Gastrocnemius medialis (tissue), 4 donors: ENCODE results near the gene MRPS22. TPM values are rescaled to one million over a fixed set of nuclear protein-coding genes. Genes with fewer than 3 reads are reported as not detected.
"Not testable (repeated sequence)": the region's sequence is repeated elsewhere in the genome, so short reads cannot be mapped to it uniquely, and the experiment has no call there.

Experiments
- ATAC-seq, 2 donors: fragments of 150-250 bp; one replicate each; pipeline ENCODE4 v1.9.1; 2016
- DNase-seq, 2 donors: peaks; one replicate each; pipeline ENCODE4 v3.0.0-alpha.2; 2019
- H3K27ac ChIP-seq, 4 donors: fragments of 200-600 bp; sonication (generic); 1 replicate in 1 of 4; 2 replicates in 3 of 4; pipeline ENCODE4 v1.5.1; 2016 to 2018; ENCODE audit warnings: mild to moderate bottlenecking in 2 of 4, moderate library complexity in 1 of 4
- H3K27me3 ChIP-seq, 3 donors: fragments of 200-600 bp; sonication (generic) in 2 of 3; 1 replicate in 1 of 3; 2 replicates in 2 of 3; pipeline versions ENCODE4 v1.5.1 to v1.6.0; 2016 to 2019; ENCODE audit warnings: mild to moderate bottlenecking in 1 of 3, moderate library complexity in 1 of 3
- H3K36me3 ChIP-seq, 2 donors: fragments of 200-600 bp; sonication (generic) in 1 of 2; one replicate each; pipeline ENCODE4 v1.5.1; 2017 to 2018
- H3K4me1 ChIP-seq, 2 donors: fragments of 200-600 bp; sonication (generic) in 1 of 2; one replicate each; pipeline ENCODE4 v1.5.1; 2016 to 2017; ENCODE audit warnings: mild to moderate bottlenecking in 2 of 2
- H3K4me3 ChIP-seq, 4 donors: fragments of 200-600 bp; sonication (generic) in 3 of 4; 1 replicate in 1 of 4; 2 replicates in 3 of 4; pipeline ENCODE4 v1.5.1; 2016 to 2019; ENCODE audit warnings: mild to moderate bottlenecking in 2 of 4
- H3K9me3 ChIP-seq, 3 donors: fragments of 200-600 bp; sonication (generic) in 2 of 3; 1 replicate in 1 of 3; 2 replicates in 2 of 3; pipeline ENCODE4 v1.5.1; 2016 to 2019
- CTCF ChIP-seq, 5 experiments: fragments of 450-650 bp in 3 of 5; fragments of 200-600 bp in 2 of 5; sonication (generic) in 2 of 5; IDR thresholded peaks in 4 of 5; conservative IDR thresholded peaks in 1 of 5; 1 replicate in 4 of 5; 2 replicates in 1 of 5; pipeline ENCODE4 v1.5.1; 2016 to 2019; ENCODE audit warnings: antibody characterized with exemption in 5 of 5, mild to moderate bottlenecking in 3 of 5, moderate library complexity in 3 of 5
- POLR2A ChIP-seq, 2 donors: fragments of 450-650 bp; IDR thresholded peaks; one replicate each; pipeline ENCODE4 v1.6.1; 2017; ENCODE audit warnings: antibody characterized with exemption in 2 of 2, mild to moderate bottlenecking in 2 of 2, moderate library complexity in 2 of 2
- in situ Hi-C, 4 donors: fragments of 200-750 bp; cut with MboI; loops; one replicate each; pipeline versions ENCODE4 v1.15.0 to v1.8.0; 2017; ENCODE audit warnings: low sequenced_read_pairs in 4 of 4
- intact Hi-C: fragments of 100-400 bp; cut with DNase I; formaldehyde crosslinking; loops from one replicate; pipeline ENCODE4 v1.15.1; 2023; ENCODE audit warnings: low total_unique reads
- total RNA-seq, 4 donors: library from RNA; depleted of rRNA; stranded (reverse); fragments of >200 nt; gene quantifications; one replicate each; pipeline versions ENCODE4 v1.1.0 to v1.2.3, GENCODE V29; 2016

The MRPS22 gene
- total RNA-seq, 4 donors from 2014 or later = 96.4 to 140 (median 116) TPM

DNA sequence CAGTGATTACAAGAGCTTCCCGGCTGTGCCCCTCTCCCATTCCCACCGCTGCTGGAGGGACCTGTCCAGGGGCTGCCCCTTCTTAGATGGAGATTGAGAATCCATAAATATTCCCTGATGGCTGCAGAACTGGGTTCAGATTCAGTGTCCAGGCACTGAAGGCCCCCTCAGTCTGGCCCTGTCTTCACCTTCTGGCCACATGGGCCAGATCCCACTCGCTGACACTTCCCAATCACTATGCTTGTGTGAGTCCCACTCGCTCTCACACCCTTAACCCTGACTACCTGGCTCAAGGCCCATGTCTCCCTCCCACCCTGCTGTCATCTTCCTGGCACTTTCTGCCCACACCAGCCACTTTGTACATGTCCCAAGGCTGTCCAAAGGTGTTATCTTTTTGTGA, 15.5 kb upstream of the MRPS22 start:
- H3K9me3 ChIP-seq = no peaks in the 10 kb centered on the region
- in situ Hi-C loops (loop anchor here in 3 of 4 donors (10.0 to 25.0 kb wide), 2 partner anchors 224 to 391 kb away; partner anchors contain the start of genes FOXL2 (in 2 of the 3) and FOXL2NB (in 2 of the 3)), intact Hi-C loops (loop anchor here (5.0 to 10.0 kb wide), 3 partner anchors 376 to 734 kb away; partner anchors contain the start of gene CEP70)
- no peaks in the 10 kb centered on the region for H3K36me3 ChIP-seq
- H3K4me1 ChIP-seq = no peaks in the 10 kb centered on the region
- ATAC-seq (no peak), DNase-seq (no peak)
- H3K4me3 ChIP-seq = no peak overlapping the region
- H3K27me3 ChIP-seq = peaks cover 0 to 7% (median 0%) of the 10 kb centered on the region in 3 donors
- TF ChIP-seq CTCF (IDR thresholded peaks at IDR 0.05 in 4 of 5, conservative IDR thresholded peaks at IDR 0.05 in 1 of 5) (no peak), POLR2A (IDR thresholded peaks at IDR 0.05) (no peak)
- H3K27ac ChIP-seq = no peak overlapping the region

DNA sequence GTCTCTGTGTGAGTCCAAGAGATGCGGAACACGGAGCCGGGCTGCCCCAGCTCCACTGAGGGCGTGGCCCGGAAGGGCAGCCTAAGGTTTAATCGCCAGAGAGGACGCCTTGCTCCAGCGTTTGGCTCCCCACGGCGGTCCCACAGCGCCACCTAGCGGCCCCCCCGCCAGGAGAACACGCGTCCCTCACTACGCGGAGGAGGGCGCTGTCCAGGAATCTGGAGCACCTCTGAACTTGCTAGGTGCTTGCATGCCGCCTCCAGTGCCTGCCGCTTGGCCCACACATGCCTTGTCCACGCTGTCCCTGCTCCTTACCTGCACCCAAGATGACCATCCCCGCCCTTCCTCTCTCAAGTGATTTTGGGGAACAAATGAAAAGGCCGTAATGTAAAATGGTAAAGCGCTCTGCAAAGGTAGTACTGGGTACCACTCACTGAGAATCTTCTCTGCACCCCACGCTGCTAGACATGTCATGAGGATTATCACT, 14.4 kb upstream of the MRPS22 start:
- peak; percentile 85 to 97 for ATAC-seq
- Histone ChIP-seq H3K36me3 (no peaks in the 10 kb centered on the region), H3K9me3 (no peaks in the 10 kb centered on the region), H3K4me1 (no peaks in the 10 kb centered on the region), H3K27ac (no peak overlapping the region), H3K4me3 (peak overlapping the region in 3 of 4 donors; percentile 25 to 47 (median 28)), H3K27me3 (peaks cover 0 to 7% (median 0%) of the 10 kb centered on the region in 3 donors)
- intact Hi-C loops (loop anchor here (5.0 to 10.0 kb wide), 3 partner anchors 377 to 735 kb away; partner anchors contain the start of gene CEP70), in situ Hi-C loops (loop anchor here in 3 of 4 donors (10.0 to 25.0 kb wide), 2 partner anchors 225 to 392 kb away; partner anchors contain the start of genes FOXL2 (in 2 of the 3) and FOXL2NB (in 2 of the 3))
- TF ChIP-seq POLR2A (IDR thresholded peaks at IDR 0.05) (no peak), CTCF (IDR thresholded peaks at IDR 0.05 in 4 of 5, conservative IDR thresholded peaks at IDR 0.05 in 1 of 5) (peak; percentile 91 to 99 (median 94))
- DNase-seq = peak; percentile 51 to 73

- Histone ChIP-seq H3K9me3 (no peaks in the 10 kb centered on the region), H3K36me3 (no peaks in the 10 kb centered on the region), H3K4me3 (no peak overlapping the region), H3K4me1 (no peaks in the 10 kb centered on the region), H3K27ac (no peak overlapping the region), H3K27me3 (peaks cover 0 to 7% (median 0%) of the 10 kb centered on the region in 3 donors)
- intact Hi-C loops (no loop called here), in situ Hi-C loops (loop anchor here in 3 of 4 donors (5.0 to 25.0 kb wide), 3 partner anchors 220 to 397 kb away; partner anchors contain the start of genes FOXL2 (in 2 of the 3) and FOXL2NB (in 2 of the 3))
- TF ChIP-seq CTCF (IDR thresholded peaks at IDR 0.05 in 4 of 5, conservative IDR thresholded peaks at IDR 0.05 in 1 of 5) (no peak), POLR2A (IDR thresholded peaks at IDR 0.05) (no peak)
- ATAC-seq = no peak
- no peak for DNase-seq
These were observed 11.7 kb upstream of the MRPS22 start for GRCh38 chr3:139332092-139332491.

DNA sequence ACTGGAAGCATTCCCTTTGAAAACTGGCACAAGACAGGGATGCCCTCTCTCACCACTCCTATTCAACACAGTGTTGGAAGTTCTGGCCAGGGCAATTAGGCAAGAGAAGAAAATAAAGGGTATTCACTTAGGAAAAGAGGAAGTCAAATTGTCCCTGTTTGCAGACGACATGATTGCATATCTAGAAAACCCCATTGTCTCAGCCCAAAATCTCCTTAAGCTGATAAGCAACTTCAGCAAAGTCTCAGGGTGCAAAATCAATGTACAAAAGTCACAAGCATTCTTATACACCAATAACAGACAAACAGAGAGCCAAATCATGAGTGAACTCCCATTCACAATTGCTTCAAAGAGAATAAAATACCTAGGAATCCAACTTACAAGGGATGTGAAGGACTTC, 9.1 kb upstream of the MRPS22 start:
- H3K9me3 ChIP-seq, H3K27ac ChIP-seq, ATAC-seq, H3K27me3 ChIP-seq, H3K4me1 ChIP-seq, intact Hi-C loops, H3K4me3 ChIP-seq, DNase-seq, H3K36me3 ChIP-seq: not testable (repeated sequence)
- in situ Hi-C loops = loop anchor here in 3 of 4 donors (5.0 to 25.0 kb wide), 3 partner anchors 222 to 400 kb away; partner anchors contain the start of genes FOXL2 (in 2 of the 3) and FOXL2NB (in 2 of the 3)

GRCh38 chr3:139338405-139338804, 5.4 kb upstream of the MRPS22 start:
- H3K4me1 ChIP-seq = no peaks in the 10 kb centered on the region
- H3K4me3 ChIP-seq = no peak overlapping the region
- no peak overlapping the region for H3K27ac ChIP-seq
- in situ Hi-C loops = loop anchor here in 3 of 4 donors (10.0 to 25.0 kb wide), 2 partner anchors 401 to 404 kb away; partner anchors contain the start of genes FOXL2 (in 2 of the 3) and FOXL2NB (in 2 of the 3)
- no peaks in the 10 kb centered on the region for H3K27me3 ChIP-seq
- TF ChIP-seq CTCF (IDR thresholded peaks at IDR 0.05 in 4 of 5, conservative IDR thresholded peaks at IDR 0.05 in 1 of 5) = no peak
- TF ChIP-seq POLR2A (IDR thresholded peaks at IDR 0.05) = no peak
- DNase-seq (no peak), ATAC-seq (no peak)
- no peaks in the 10 kb centered on the region for H3K9me3 ChIP-seq
- intact Hi-C loops = no loop called here
- no peaks in the 10 kb centered on the region for H3K36me3 ChIP-seq
